ENCODE measurements around the gene KIF7. TPM values are rescaled to one million over a fixed set of nuclear protein-coding genes. Genes with fewer than 3 reads are reported as not detected.

KIF7 gene
- total and polyA plus RNA-seq, 2 of the 4 experiments (the other 2 are of a cell fraction) = 5.0 to 9.0 TPM

GRCh38 chr15:89640245-89640644 lies 15.0 kb downstream of the KIF7 start:
- H4K20me1 ChIP-seq (ENCODE audit: insufficient read depth, low read length) = no peaks in the 10 kb centered on the region
- CTCF ChIA-PET = no interaction called here
- H2AK9ac ChIP-seq (replicated peaks; ENCODE audit: low read depth, low read length, poor library complexity) = no peak overlapping the region
- no peaks in the 10 kb centered on the region for H3K27me3 ChIP-seq (ENCODE audit: control insufficient read depth, insufficient read depth, low read length)
- BruUV-seq (replicated peaks) = no TSS peak
- H3K9me3 ChIP-seq (ENCODE audit: control insufficient read depth, insufficient read depth, low read length) = no peaks in the 10 kb centered on the region
- intact Hi-C loops (cut with micrococcal nuclease) = no loop called here
- in situ Hi-C loops (cut with MboI; ENCODE audit: low sequenced_read_pairs) = no loop called here
- no peak overlapping the region for H3K23ac ChIP-seq (ENCODE audit: low read depth, low read length)
- H2AFZ ChIP-seq (replicated peaks; ENCODE audit: low read length, poor library complexity) = no peak overlapping the region
- POLR2A ChIA-PET (ENCODE audit: unreplicated experiment) = no interaction called here
- H3K4me1 ChIP-seq (ENCODE audit: control insufficient read depth, insufficient read depth, low read length) = peaks cover 2% of the 10 kb centered on the region; the same call in 1 of the 2 replicates
- no peak overlapping the region for H4K8ac ChIP-seq (ENCODE audit: low read depth in 2 of 2, low read length in 2 of 2)
- DNase-seq (no peak), ATAC-seq (ENCODE audit: low read depth) (no peak)
- H3K56ac ChIP-seq (ENCODE audit: extremely low read depth, insufficient read depth, low read length) = no peak overlapping the region
- H2BK20ac ChIP-seq (ENCODE audit: low read depth, low read length) = no peak overlapping the region
- no peak for TF ChIP-seq SMC3 (IDR thresholded peaks at IDR 0.05; ENCODE audit: low read depth, low read length)
- TF ChIP-seq, protein P1, sequence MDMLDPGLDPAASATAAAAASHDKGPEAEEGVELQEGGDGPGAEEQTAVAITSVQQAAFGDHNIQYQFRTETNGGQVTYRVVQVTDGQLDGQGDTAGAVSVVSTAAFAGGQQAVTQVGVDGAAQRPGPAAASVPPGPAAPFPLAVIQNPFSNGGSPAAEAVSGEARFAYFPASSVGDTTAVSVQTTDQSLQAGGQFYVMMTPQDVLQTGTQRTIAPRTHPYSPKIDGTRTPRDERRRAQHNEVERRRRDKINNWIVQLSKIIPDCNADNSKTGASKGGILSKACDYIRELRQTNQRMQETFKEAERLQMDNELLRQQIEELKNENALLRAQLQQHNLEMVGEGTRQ (IDR thresholded peaks at IDR 0.05; ENCODE audit: low read depth, low read length) = no peak
- no peak for TF ChIP-seq MAZ (IDR thresholded peaks at IDR 0.05; ENCODE audit: borderline replicate concordance, low read depth, low read length)
- no peak for TF ChIP-seq BHLHE40 (IDR thresholded peaks at IDR 0.05; ENCODE audit: low read depth, low read length)
- TF ChIP-seq CEBPB (IDR thresholded peaks at IDR 0.05; ENCODE audit: low read depth, low read length) = no peak
- TF ChIP-seq, protein P2, sequence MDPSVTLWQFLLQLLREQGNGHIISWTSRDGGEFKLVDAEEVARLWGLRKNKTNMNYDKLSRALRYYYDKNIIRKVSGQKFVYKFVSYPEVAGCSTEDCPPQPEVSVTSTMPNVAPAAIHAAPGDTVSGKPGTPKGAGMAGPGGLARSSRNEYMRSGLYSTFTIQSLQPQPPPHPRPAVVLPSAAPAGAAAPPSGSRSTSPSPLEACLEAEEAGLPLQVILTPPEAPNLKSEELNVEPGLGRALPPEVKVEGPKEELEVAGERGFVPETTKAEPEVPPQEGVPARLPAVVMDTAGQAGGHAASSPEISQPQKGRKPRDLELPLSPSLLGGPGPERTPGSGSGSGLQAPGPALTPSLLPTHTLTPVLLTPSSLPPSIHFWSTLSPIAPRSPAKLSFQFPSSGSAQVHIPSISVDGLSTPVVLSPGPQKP (IDR thresholded peaks at IDR 0.05; ENCODE audit: borderline replicate concordance, low read depth, low read length) = no peak
- TF ChIP-seq NFE2L2 (IDR thresholded peaks at IDR 0.05; ENCODE audit: low read depth, low read length) = no peak
- no peak for TF ChIP-seq FOS (IDR thresholded peaks at IDR 0.05; ENCODE audit: low read depth, low read length)
- TF ChIP-seq RCOR1 (IDR thresholded peaks at IDR 0.05; ENCODE audit: insufficient replicate concordance, low read length) = no peak
- TF ChIP-seq CHD1 (IDR thresholded peaks at IDR 0.05; ENCODE audit: low read depth, low read length) = no peak
- TF ChIP-seq RFX5 (IDR thresholded peaks at IDR 0.05; ENCODE audit: low read depth, low read length) = no peak
- TF ChIP-seq MXI1 (IDR thresholded peaks at IDR 0.05; ENCODE audit: borderline replicate concordance, low read depth, low read length) = no peak
- no peak for TF ChIP-seq MAFK (IDR thresholded peaks at IDR 0.05; ENCODE audit: low read depth, low read length)
- TF ChIP-seq POLR2A (IDR thresholded peaks at IDR 0.05; ENCODE audit: low read depth, low read length) = no peak
- no peak for TF ChIP-seq CTCF (conservative IDR thresholded peaks at IDR 0.05; ENCODE audit: low read depth, low read length)
- H3K14ac ChIP-seq (replicated peaks; ENCODE audit: low read depth, low read length) = no peak overlapping the region
- H4K5ac ChIP-seq (ENCODE audit: low read depth, low read length) = no peak overlapping the region
- no peak overlapping the region for H3K4ac ChIP-seq (ENCODE audit: low read depth, low read length)
- peaks cover 23% of the 10 kb centered on the region for H3K36me3 ChIP-seq (ENCODE audit: control insufficient read depth, insufficient read depth, low read length)
- H3K9ac ChIP-seq (ENCODE audit: low read depth, low read length) = no peak overlapping the region
- peaks cover 3% of the 10 kb centered on the region; the same call in 1 of the 2 replicates for H3K9me1 ChIP-seq (ENCODE audit: insufficient read depth, low read length)
- H3K79me1 ChIP-seq (ENCODE audit: low read depth in 1 of 2, low read length in 2 of 2) = 0 out of 4 replicates have a peak, but pooled peaks cover 0 to 3% of the 10 kb centered on the region in 2 experiments
- H4K91ac ChIP-seq (ENCODE audit: insufficient read depth, low read depth, low read length) = no peak overlapping the region
- no peak overlapping the region for H3K4me3 ChIP-seq (ENCODE audit: insufficient read depth, low read depth, low read length)
- no peak overlapping the region for H2BK15ac ChIP-seq (ENCODE audit: low read depth, low read length)
- H3K4me2 ChIP-seq (ENCODE audit: low read depth, low read length) = no peak overlapping the region
- no CpG with 5 or more reads among the region's 5 CpGs for WGBS, 2 experiments (ENCODE audit: extremely low coverage in 2 of 2, insufficient read length in 1 of 2)
- dilution Hi-C loops (cut with HindIII; ENCODE audit: low sequenced_read_pairs, unreplicated experiment) = no loop called here
- no peak overlapping the region for H2BK120ac ChIP-seq (ENCODE audit: low read depth, low read length)
- no peak overlapping the region for H3K27ac ChIP-seq (ENCODE audit: insufficient read depth, low read length)
- no peak overlapping the region for H3K18ac ChIP-seq (ENCODE audit: low read depth, low read length)
- H2BK5ac ChIP-seq (ENCODE audit: low read depth, low read length, poor library complexity, severe bottlenecking) = no peak overlapping the region
- H2AK5ac ChIP-seq (ENCODE audit: low read depth, low read length) = no peak overlapping the region
